Embryonic facial prominence (tissue), 1 donor: ENCODE data around the gene TXNDC9.
"Not testable (repeated sequence)": the region's sequence is repeated elsewhere in the genome, so short reads cannot be mapped to it uniquely, and the experiment has no call there.

Experiments
- DNase-seq: peaks from one replicate; pipeline ENCODE4 v3.0.0-alpha.2; 2016; ENCODE audit errors: extremely low spot score

Gene TXNDC9

DNA sequence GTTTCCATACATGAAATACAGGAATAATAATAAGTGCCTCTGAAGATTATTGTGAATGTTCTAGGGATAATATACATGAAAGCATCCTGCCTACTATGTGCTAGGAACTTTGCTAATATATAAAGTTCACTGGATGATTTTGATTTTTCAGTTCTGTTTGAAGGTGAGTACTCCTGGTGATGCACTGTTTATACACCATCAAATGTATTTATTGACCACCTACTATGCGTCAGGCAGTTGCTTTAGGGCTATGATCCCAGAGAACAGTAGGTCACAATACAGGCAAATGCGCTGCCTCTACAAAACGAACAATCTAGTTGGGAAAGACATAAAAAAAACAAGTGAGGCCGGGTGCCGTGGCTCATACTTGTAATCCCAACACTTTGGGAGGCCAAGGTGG lies 10.7 kb downstream of the TXNDC9 start:
- DNase-seq, result no peak

DNA sequence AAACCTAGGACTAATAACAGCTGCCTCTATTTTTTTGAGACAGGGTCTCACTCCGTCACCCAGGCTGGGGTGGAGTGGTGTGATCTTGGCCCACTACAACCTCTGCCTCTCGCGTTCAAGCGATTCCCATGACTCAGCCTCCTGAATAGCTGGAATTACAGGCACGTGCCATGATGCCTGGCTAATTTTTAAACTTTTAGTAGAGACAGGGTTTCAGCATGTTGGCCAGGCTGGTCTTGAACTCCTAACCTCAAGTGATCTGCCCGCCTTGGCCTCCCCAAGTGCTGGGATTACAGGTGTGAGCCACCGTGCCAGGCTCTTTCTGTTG lies 18.3 kb downstream of the TXNDC9 start:
- not testable (repeated sequence) for DNase-seq

DNA sequence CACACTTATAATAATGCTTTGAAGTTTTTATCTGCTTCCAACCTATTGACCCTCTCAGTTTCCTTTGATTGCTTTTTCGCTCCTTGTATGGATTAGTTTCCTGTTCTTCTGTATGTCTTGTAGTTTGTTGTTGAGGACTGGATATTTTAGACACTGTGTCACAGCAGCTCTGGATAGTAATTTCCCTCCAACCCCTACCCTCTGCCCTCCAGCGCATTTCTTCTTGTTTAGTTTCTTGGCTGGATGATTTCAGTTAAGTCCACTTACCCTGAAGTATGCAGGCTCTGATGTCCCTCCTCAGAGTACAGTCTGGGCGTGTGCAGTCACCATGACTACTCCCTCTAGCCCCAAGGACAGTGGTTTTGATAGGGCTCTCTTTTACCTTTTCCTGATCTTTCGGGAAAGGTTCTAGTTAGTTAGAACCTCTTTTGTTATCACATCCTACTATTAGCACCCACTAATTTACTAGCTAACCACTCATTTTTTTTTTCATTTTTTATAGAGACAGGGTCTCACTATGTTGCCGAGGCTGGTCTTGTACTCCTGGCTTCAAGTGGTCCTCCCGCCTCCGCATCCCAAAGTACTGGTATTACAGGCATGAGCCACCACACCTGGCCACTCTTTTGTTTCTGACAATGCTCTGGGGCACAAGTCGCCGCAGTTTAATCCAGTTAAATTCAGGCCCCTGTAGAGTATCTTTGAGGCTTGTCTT lies 18.8 kb downstream of the TXNDC9 start:
- DNase-seq, result no peak

DNA sequence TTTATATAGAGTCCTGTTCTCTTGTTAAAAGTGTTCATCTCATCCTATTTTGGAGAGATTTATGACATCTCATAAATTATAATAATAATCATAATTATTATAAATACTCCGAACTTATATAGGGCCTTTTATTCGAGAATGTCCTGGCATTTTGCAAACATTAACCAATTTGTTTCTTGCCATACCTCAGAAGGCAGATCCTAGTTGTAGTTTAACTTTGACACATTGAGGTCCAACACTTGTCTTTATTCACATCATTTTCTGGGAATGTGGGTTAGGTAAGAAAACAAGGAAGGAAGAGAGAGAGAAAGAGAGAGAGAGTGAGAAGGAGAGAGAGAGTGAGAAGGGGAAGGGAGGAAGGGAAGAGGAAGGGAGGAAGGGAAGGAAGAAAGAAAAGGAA lies 35.0 kb downstream of the TXNDC9 start, which contains the start of gene LYG1:
LYG1 (minus strand) TSS at position 101 of the 400 bp plus-strand sequence. CDS start 5,527 bp downstream, outside the sequence.
- DNase-seq, result not testable (repeated sequence)

DNA sequence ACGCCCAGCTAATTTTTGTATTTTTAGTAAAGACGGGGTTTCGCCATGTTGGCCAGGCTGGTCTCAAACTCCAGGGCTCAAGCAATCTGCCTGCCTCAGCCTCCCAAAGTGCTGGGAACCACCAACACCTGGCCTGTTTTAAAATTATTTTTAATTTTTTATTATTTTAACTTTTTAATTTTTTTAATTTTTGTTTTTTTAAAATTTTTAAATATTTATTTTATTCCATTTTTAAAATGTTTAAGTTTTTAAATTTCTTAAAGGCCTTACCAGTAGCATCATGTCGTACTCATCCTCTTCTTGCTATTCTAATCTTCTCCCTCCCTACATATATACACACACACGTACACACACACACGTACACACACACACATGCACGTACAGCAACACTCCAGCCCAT lies 36.6 kb downstream of the TXNDC9 start:
- no peak for DNase-seq

DNA sequence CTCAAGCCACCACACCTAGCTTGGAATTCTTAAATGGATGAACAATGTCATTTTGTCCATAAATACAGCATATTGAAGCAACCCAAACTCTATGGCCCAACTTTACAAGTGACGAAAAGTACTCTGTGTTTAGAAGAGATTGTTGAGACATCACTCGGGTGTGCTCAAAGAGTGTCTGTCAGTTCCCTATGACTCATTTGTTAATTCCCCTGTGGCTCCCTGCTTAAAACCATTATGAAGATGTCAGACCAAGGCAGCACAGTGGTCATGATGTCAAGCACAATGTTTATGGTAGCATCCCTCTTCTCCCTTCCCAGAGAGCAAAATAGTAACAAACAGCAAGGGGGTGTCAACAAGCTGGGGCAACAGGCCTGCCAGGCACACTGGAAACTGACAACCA lies 38.1 kb downstream of the TXNDC9 start:
- DNase-seq, result no peak

DNA sequence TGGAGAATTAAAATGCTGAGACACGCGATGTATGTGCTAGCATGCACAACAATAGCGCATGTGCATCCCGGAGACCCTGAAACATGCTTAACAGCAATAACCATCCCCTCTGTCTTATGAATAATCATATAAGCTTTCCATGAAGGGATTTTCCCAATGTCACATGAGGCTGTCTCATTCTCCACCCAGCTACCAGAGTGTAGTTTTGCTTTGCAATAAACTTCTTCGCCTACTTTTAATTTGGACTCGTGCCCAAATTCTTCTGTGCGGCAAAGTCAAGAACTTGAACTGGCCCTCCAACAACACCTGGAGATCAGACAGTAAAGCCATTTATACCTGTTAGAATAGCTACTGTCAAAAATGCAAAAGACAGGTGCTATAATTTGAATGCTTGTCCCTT lies 50.6 kb downstream of the TXNDC9 start:
- no peak for DNase-seq

DNA sequence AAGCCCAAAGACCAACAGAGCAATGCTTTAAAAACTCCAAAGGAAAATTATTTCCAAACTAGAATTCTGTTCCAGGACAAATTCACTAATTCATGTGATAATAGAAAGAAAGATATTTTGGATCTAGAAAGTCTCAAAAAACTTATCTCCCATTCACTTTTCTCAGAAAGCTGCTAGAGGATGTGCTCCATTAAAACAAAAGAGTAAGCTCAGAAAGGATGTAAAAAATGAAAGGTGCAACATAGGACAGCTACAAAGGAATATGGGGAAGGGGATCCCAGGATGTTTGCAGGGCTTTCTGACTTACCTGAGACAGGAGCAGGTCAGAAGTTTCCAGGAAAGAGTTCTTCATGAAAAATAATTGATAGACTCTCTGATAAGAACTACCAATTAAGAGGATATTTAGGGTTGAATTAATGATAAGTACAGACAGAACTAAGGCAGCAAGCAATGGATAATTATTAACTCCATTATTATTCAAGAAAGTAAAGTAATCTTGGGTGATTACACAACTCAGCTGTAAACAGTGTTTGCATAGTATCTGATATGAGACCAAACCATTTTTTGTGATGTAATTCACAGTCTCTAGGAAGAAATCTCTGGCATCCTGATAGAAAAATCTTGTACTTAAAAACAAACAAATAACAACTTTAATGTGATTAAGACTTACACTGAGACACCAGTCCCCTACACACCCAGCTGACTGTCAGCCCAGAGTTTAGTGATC lies 56.0 kb downstream of the TXNDC9 start:
- DNase-seq, result no peak

DNA sequence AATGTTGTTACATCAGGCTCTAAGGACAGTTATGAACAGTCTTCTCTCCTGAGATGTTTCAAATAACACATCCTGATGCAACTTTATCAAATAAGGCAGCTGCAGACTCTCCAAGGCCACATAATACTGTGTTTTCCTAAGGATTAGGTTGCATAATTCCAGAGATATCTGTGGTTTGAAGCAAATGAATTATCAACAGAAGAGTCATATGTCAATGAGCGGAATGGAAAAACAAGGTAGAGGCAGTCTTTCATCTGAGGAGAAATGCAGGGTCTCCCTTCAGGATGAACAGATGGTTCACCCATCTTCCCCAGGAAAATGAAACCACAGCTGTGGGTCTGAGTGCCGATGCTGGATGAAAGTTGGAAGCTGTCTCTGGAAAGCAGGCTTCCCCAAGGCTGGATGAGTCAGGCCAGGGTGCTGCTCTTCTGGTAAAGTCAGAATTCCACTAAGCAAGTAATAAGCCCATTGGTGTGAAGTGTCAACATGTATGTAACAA lies 57.3 kb downstream of the TXNDC9 start:
- no peak for DNase-seq

DNA sequence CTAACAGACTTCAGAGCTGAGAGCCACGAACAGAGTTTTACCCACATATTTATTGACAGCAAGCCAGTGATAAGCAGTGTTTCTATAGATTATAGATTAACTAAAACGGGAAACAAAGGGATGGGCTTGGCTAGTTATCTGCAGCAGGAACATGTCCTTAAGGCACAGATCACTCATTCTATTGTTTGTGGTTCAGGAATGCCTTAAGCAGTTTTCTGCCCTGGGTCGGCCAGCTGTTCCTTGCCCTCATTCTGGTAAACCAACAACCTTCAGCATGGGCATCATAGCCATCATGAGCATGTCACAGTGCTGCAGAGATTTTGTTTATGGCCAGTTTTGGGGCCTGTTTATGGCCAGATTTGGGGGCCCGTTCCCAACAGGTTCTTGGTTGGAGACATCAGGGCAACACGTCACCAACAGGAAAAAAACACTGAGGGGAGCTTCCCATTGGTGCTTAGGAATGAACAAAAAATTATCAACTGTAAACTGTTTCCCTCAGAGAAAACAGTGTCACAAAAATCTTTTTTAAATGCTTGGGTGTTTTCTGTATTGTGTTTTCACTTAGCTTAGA lies 57.9 kb downstream of the TXNDC9 start:
- DNase-seq, result not testable (repeated sequence)

DNA sequence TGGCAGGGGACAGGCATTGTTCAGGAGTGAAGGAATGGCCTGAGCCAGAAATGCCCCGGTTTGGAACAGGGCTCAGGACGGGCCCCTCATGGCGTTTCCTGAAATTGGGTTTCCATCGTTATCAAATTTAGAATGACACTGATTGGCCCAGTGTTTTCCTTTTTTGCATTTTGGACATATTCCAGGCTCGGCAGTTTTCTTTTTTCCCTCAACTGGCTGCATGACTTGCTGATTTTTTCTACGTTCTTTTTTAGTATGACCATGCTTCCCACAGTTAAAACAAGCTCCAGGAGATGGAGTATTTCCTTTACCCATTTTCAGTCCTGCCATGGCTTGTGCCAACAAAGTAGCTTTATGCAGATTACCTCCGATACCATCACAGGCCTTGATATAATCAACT lies 60.3 kb downstream of the TXNDC9 start:
- no peak for DNase-seq
